ENCODE measurements around the gene METTL1.

DNA sequence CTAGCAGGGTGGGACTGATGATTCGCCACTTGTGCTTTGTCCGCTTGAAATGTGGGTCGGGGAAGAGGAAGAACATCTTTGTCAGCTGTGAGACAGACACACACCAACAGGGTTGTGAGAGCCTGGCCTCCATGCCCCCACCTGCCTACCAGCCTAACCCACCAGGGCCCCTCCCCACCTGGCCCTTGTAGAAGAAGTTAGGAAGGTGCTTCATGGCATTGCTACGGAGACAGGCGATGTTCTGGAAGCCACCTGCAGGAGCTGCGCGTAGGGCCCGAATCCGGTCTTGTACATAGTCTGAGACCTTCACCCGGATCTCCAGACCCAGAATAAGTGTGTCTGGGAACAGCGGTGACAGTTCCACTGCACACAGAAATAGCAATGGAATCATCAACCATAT lies 2.3 kb downstream of the METTL1 start:
- TF ChIP-seq, protein P1, sequence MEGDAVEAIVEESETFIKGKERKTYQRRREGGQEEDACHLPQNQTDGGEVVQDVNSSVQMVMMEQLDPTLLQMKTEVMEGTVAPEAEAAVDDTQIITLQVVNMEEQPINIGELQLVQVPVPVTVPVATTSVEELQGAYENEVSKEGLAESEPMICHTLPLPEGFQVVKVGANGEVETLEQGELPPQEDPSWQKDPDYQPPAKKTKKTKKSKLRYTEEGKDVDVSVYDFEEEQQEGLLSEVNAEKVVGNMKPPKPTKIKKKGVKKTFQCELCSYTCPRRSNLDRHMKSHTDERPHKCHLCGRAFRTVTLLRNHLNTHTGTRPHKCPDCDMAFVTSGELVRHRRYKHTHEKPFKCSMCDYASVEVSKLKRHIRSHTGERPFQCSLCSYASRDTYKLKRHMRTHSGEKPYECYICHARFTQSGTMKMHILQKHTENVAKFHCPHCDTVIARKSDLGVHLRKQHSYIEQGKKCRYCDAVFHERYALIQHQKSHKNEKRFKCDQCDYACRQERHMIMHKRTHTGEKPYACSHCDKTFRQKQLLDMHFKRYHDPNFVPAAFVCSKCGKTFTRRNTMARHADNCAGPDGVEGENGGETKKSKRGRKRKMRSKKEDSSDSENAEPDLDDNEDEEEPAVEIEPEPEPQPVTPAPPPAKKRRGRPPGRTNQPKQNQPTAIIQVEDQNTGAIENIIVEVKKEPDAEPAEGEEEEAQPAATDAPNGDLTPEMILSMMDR (conservative IDR thresholded peaks at IDR 0.05; ENCODE audit: low read depth in 2 of 2) = no peak
- no peak for TF ChIP-seq EZH2 (IDR thresholded peaks at IDR 0.05; ENCODE audit: low read depth, unreplicated experiment)
- TF ChIP-seq EZH2phosphoT487 (IDR thresholded peaks at IDR 0.05; ENCODE audit: unreplicated experiment) = no peak
- TF ChIP-seq, protein P2, sequence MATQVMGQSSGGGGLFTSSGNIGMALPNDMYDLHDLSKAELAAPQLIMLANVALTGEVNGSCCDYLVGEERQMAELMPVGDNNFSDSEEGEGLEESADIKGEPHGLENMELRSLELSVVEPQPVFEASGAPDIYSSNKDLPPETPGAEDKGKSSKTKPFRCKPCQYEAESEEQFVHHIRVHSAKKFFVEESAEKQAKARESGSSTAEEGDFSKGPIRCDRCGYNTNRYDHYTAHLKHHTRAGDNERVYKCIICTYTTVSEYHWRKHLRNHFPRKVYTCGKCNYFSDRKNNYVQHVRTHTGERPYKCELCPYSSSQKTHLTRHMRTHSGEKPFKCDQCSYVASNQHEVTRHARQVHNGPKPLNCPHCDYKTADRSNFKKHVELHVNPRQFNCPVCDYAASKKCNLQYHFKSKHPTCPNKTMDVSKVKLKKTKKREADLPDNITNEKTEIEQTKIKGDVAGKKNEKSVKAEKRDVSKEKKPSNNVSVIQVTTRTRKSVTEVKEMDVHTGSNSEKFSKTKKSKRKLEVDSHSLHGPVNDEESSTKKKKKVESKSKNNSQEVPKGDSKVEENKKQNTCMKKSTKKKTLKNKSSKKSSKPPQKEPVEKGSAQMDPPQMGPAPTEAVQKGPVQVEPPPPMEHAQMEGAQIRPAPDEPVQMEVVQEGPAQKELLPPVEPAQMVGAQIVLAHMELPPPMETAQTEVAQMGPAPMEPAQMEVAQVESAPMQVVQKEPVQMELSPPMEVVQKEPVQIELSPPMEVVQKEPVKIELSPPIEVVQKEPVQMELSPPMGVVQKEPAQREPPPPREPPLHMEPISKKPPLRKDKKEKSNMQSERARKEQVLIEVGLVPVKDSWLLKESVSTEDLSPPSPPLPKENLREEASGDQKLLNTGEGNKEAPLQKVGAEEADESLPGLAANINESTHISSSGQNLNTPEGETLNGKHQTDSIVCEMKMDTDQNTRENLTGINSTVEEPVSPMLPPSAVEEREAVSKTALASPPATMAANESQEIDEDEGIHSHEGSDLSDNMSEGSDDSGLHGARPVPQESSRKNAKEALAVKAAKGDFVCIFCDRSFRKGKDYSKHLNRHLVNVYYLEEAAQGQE (IDR thresholded peaks at IDR 0.05; ENCODE audit: unreplicated experiment) = no peak
- no peak for TF ChIP-seq POLR2AphosphoS5 (IDR thresholded peaks at IDR 0.05; ENCODE audit: low read depth)
- no peak for TF ChIP-seq CREB1 (CRISPR knock-in tag; IDR thresholded peaks at IDR 0.05; ENCODE audit: low read depth)
- TF ChIP-seq JUNB (IDR thresholded peaks at IDR 0.05; ENCODE audit: unreplicated experiment) = no peak
